HG02571 (cell line): ENCODE results near the gene SLC6A3.
"Not testable (repeated sequence)": the region's sequence is repeated elsewhere in the genome, so short reads cannot be mapped to it uniquely, and the experiment has no call there.

Experiments used
- ATAC-seq: cut with Tn5 transposase; IDR thresholded peaks from one replicate; pipeline ENCODE4 v1.9.1; 2021; ENCODE audit warnings: mild to moderate bottlenecking, moderate library complexity; ENCODE audit not compliant: unreplicated experiment

SLC6A3 gene

DNA sequence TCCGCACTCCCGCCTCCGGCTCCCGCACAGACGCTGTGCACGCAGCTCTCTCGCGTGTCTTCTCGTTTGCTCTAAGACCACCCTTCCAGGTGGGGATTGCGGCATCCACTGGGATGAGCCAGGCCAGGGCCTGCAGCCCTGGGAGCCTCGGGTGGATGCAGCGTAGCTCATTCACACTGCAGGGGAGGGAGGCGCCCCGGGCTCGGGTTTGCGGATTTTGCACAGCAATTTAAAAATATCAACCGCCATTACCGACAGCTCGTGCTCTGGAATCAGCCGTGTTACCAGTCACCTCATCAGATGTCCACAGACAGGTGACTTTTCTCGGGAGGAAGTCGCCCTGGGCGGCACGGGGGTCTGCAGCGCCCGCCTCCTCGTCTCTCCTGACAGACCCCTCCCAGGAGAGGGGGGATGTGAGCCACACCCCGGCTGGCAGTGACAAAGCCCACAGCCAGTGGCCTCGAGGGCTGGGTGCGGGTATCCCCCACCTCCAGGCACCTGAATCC is 20.8 kb upstream of the SLC6A3 start:
- no peak for ATAC-seq

DNA sequence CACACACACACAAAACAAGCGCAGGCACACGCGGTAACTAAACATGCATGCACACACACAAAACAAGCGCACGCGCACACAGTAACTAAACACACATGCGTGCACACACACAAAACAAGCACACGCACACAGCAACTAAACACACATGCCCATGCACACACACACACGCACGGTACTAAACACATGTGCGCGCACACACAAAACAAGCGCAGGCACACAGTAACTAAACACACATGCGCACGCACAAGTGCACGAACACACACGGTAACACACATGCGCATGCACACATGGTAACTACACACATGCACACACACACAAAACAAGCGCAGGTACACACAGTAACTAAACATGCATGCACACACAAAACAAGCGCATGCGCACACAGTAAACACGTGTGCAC is 19.9 kb upstream of the SLC6A3 start:
- no peak for ATAC-seq

DNA sequence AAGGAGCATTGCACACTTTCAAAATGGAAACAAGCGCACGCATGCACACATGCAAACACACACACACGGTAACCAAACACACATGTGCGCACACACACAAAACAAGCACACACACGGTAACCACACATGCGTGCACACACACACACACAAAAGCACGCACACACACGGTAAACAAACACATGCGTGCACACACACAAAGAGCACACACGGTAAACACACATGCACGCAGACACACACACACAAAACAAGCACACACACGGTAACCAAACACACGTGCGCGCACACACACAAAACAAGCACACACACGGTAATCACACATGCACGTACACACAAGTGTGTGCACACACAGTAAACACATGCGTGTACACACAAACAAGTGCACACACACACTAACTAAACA is 19.3 kb upstream of the SLC6A3 start:
- no peak for ATAC-seq

DNA sequence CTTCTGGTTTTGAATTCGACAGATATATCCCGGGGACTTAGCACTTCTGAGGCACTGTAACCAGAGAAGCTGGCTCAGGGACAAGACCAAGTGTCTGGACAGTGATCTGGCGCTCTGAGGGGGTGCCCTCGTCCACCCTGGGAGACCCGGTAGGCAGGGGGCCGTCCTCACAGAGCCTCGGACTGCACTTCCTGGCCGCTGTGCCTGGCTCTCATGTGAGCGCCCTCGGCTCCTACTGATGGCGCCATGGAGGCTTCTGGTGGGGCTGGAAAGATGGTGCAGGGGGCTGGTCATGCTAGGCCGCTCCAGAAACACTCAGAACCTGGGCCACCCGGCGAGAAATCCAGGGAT is 18.8 kb upstream of the SLC6A3 start:
- ATAC-seq, result no peak

DNA sequence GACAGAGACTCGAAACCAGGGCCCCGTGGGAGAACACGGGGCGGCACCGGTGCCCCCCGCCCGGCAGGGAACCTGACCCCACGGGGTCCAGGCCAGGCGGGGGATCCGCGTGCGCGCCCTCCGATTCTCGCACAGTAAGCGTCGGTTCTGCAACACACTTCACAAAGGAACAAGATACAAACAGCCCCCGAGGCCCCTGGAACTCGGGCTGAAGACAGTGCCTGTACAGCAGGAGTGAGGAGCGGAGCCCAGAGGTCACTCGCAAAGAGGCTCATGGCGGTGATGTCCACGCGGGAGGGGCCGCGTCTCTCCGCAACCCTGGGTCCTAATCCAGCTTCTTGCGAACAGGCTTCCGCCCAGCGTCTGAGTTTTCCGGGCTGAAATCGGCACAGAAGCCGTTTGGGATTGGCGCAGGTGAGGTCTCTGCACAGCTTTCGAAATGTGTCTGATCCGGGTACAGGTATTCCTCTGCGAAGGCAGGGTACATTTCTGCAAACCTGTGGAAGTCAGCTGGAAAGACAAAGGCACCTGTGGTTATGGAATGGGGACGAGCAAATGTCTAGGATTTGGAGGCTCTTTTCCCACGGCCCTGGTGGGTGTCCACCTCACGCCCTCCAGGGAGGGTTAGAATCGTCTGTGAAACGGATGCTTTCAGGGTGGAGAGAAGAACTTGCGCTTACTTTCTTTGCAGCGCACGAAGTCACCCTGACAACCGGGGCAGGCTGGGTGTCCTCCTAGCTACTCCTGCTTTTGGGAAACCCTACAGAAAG is 18.3 kb upstream of the SLC6A3 start:
- no peak for ATAC-seq

DNA sequence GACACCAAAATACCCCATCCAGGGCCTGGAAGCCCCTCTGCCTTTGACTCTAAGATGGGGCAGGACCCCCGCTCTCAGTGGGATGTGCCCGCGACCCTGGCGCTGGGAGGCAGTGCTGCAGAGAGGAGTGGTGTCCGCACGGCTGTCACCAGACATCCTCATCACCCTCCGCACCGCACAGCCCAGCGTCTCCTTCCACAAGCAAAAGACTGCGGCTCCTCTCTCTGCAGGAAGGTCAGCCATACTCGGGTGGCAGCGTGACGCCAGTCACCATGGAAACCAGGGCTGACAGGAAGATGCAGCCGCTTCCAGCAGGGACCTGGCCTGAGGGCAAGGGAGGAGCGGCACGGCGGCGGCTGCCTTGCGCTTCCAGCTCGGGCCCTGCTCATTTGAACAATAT is 17.1 kb upstream of the SLC6A3 start:
- no peak for ATAC-seq

DNA sequence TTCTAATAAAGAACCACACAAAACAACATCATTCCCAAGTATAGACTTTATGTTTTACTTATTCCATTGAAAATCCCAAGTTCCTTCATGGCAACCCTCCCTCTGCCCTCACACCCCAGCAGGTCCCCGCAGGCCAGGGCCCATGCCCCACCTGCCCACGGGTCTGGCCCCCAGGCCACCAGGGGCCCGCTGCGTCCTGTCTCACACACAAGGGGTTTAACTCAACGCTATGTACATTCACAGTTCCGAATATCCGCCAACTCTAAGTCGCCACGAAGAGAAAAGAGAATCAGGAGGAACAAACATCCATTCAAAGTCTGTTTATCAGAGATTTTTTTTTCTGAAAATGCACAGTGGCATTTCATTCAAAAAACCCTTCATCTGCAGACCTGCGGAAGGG is 16.2 kb upstream of the SLC6A3 start:
- no peak for ATAC-seq

DNA sequence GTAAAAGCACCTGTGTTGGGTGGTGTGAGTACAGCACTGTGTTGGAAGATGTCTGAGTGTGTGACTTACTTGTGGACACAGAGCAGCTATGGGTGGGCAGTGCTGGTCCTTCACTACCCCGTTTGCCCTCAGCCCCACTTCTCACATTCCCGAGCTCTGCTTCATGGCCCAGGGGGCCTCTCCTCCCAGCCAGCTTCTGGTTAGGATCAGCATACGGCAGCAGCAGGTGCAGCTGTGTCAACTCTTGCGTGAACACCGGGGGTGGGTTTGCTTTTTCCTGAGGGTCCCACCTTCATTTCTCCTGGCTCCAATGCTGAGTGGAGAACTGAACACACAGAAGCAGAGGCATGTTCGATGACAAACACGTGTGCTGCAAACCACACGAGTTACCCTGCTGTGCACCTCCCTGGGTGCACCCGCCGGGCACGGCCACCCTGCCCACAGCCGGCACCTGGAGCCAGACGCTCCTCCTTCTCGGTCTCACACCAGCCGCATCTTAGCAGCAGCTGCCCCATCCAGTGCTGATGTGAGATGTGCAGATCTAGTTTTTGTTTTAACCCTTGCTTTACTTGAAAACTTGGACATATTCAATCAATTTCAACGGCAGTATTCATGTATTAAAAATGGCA is 14.9 kb upstream of the SLC6A3 start:
- no peak for ATAC-seq

DNA sequence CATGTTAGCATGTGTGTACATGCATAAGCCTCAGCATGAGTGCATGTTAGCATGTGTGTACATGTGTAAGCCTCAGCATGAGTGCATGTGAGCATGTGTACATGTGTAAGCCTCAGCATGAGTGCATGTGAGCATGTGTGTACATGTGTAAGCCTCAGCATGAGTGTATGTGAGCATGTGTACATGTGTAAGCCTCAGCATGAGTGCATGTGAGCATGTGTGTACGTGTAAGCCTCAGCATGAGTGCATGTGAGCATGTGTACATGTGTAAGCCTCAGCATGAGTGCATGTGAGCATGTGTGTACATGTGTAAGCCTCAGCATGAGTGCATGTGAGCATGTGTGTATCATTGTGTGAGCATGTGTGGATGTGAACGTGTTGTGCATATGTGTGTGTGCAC is 14.2 kb upstream of the SLC6A3 start:
- not testable (repeated sequence) for ATAC-seq

DNA sequence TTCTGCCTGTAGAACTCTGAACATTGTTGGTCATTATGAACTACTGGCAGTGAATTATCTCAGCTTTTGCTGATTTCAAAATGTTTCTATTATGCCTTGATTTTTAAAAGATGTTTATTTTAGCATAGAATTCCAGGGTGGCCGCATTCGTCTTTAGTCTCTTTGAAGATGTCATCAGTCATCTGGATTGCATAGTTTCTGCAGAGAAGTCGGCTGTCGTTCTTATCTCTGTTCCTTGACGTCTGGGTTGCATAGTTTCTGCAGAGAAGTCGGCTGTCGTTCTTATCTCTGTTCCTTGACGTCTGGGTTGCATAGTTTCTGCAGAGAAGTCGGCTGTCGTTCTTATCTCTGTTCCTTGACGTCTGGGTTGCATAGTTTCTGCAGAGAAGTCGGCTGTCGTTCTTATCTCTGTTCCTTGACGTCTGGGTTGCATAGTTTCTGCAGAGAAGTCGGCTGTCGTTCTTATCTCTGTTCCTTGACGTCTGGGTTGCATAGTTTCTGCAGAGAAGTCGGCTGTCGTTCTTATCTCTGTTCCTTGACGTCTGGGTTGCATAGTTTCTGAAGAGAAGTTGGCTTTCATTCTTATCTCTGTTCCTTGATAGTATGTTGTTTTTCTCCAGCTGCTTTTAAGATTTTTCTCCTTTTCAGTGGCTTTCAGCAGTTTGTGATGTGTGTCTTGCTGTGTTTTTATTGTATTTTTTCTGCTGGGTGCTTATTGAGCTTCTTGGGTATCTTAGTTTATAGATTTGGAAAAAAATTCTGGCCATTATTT is 11.1 kb upstream of the SLC6A3 start:
- ATAC-seq, result not testable (repeated sequence)

DNA sequence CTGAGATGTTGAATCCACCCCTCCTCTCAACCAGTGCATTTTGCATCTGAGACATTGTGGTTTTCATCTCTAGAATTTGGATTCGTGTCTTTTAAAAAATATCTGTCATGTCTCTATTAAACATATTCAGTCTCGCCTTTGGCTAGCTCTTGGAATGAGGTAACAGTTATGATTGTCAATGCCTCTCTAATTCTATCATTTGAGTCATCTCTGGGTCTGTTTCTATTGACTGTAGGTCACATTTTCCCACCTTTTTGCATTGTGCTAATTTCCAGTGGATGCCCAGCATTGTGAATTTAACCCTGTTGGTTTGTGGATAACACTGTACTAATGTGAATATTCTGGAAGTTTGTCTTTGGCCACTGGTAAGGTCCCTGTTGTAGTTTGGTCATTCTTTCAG is 8.4 kb upstream of the SLC6A3 start:
- ATAC-seq, result no peak

DNA sequence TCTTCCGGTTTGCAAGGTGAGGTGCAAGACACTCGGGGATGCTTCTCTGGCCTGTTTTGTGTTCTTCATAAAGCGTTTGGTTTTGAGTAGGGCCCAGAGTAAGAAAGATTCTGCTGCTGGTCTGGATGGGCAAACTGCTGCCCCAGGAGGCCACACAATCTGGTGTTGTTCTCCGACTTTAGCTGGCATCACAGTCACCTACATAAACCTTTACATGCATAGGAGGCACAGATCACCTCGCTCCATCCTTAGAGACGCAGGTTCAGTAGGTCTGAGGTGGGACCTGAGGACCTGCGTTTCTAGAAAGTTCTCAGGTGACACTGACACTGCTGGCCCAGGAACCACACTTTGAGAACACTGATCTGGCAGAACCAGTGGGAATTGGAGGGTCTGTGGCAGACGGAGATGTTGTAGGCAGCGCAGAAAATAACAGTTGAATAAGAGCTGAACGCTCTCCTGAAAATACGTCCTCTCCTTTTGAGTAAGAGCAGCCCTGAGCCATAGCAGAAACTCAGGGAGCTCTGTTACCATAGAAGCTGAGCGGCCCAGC is 3.9 kb upstream of the SLC6A3 start:
- no peak for ATAC-seq

DNA sequence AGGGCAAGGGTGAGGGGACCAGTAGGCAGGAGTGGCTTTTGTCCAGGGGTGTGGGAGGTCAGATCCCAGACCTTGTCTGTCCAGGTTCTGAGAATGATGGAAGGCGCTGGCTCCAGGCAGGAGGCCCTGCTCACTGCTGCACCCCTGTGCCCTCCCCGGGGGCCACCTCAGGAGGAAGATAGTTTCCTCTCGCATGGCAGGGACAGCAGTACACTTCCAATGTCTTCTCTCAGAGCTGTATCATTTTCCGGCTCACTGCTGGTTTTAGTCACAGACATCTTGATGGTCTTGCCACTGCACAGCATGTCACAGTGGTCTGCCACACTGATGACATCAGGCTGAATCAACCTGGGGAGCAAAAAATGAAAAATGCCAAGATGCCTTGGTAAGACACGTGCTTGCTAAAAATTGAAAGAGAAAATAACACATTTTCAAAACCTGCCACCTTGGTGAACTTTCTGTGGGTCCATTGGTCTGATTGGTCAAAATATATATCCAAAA is 3.3 kb upstream of the SLC6A3 start:
- ATAC-seq, result no peak

DNA sequence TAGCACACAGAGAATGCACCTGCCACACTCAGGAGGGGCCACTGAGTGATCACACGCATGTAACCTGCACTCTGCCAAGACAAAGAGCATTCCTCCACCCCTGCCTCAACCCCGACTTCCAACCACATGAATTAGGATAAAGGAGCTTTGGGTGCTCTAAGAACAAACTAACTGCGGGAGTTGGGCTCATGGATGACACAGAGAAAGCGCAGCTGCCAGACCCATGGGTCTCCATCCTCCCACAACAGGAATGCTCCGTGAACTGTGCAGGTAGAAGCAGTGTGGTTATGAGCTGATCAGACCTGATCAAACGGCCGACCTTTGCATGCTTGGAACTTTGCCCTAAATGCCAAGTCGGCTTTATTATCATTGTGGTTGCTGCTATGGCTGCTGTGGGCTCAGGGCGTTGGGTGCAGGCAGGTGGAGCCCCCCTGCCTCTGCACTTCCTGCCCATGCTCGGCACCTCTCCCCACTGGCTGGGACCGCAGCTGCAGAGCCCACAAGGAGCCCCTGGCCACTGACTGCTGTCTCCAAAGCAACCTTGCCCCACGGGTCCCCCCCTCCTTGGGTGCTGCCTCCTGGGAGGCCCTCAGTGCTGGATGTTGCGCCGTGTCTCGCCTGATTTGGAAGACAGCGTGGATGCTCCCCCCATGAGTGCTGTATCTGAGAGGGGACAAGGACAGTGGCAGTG is 2.6 kb upstream of the SLC6A3 start:
- ATAC-seq, result no peak

DNA sequence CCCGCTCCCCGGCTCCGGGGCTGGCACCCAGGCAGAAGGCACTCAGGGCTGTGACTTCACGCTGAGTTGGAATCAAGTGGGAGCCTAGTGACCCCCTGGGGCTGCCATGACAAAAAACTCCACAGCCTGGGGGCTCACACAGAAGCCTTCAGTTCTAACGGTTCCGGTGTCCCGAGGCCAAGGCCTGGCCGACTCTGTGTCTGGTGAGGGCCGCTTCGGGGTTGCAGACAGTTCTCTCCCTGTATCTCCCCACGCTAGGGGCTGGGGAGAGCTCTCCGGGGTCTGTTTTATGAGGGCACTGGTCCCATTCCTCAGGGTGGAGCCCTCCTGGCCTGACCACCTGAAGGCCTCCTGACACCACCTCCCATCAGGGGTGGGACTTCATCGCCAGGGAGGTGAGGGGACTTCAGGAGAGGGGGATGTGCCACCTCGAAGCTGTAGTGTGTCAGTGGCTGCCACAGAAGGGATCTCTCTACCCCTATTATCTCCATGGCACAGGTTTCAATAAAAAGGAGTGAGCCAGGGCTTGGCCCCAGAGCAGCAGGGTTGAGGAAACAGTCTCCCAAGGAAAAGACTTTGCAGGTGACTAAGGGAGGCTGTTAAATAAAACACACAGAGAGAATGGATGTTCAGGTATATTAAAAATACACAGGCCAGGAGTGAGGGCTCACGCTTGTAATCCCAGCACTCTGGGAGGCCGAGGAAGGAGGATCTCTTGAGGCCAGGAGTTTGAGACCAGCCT is 1.5 kb upstream of the SLC6A3 start:
- ATAC-seq, result no peak

DNA sequence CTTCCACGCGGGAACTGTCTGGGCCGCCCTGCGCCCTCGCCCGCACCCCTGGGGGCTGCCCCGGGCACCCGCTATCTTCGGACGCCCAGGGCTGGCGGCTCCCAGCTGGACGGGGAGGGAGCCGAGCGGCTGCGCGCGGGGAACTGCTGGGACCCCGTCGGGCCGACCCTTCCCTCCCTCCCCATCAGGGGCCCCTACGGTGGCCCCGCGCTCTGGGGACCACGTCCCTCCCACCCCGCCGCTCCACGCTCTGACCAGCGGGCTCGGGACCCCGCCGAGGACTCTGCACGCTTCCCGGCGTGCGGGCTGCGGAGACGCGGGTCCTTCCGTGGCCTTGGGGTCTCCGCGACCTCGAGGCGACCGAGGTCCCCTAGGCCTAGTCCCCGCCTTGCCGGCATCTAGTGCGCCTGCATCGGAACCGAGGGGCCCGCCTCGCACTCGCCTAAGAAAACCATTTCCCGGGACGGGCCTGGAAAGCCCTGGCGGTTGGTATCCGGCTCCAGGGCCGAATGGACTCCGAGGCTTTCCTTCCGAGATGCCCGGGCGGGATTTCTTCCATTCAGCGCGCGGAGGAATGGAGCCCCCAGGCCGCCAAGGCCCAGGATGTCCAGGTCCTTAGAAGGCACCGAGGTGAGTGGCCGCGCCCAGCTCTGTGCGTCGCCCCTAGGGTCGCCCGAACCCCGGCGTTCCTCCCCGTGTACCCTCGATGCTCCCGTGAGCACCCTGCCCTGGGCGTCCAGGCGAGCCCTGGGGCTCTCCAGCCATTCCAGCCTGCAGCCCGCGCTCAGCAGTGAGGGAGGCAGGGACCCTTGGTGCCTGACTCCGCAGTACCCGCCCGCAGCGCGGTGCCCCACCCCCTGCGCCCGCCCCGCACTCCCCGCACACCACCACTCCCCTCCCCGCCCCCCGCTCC is 705 bp upstream of the SLC6A3 start:
- ATAC-seq, result no peak

DNA sequence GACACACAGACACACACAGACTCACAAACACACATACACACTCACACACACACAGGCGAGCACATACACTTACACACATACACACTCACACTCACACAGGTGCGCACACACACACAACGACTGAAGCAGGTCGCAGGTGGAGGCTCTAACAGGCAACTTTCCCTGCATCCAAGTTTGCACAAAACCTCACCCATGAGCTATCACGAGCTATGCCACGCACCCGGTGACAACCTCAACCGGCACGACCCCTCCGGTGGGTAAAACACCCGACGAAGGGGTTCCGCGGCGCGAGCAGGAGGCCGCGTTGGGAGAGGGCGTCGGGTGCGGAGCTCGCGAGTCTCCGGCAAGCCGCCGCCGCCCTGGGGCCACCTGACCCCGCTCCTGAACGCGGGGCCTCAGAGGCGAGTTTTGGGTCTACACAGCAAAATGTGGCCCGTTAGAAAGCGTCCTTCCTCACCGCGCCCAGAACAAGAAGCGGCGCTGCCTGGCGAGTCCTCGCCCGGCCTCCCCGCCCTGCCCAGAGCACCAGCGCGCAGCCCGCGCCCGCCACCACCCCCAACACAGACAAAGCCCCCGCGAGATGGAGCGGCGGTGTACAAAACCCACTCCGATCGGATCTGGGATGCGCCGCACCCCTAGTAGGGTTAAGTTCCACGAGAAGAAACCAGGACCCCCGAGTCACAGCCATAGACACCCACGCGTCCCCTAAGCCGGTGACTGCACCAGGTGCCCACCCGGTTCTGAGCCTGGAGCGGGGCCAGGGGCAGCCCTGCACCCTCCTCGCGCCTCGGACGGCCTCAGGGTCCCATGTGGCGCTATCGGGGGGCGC is 665 bp downstream of the SLC6A3 start:
- no peak for ATAC-seq

DNA sequence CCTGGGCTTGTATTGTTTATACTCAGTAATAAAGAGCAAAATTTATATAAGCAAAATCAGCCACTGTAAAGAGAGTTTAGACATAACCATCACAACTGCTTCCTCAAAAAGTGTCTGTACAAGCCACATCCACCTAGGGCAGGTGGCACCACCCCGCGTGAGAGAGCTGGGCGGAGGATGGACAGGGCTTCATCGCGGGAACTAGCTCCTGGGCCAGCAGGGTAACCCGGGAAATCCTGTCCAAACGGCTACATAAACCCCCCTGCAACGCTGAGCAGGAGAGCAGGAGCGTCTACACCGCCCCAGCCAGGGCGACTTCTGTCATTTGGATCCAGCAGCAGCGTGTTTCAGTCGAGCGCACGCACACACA is 1.3 kb downstream of the SLC6A3 start:
- ATAC-seq, result no peak
